ENCODE measurements around the gene ZNF236.

DNA sequence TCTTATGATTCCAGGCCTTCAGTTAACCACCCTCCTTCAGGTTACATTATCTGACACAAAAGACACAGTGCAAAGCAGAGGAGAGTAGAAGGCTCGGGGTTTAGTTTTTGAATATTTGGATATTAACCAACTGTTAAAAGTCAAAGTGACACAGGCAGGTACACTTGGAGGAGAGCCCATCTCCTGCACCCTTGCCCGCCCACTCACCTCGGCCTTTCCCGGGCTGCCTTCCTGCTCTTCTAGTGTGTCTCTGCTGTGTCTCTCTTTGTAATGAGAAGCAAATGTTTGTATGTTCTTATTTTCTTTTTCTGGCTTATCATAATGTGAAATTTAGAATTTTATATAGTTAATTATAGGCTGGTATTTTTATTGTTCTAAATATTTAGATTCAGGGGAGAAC is 35.1 kb downstream of the ZNF236 start:
- TF ChIP-seq JUN (IDR thresholded peaks at IDR 0.05; ENCODE audit: borderline replicate concordance, insufficient read depth, insufficient read length, low read depth) (no peak), POLR2AphosphoS5 (IDR thresholded peaks at IDR 0.05; ENCODE audit: insufficient read depth, low read depth, low read length) (no peak), EZH2 (IDR thresholded peaks at IDR 0.05; ENCODE audit: borderline replicate concordance, low read depth, low read length, severe bottlenecking) (no peak), POLR2A (IDR thresholded peaks at IDR 0.05; ENCODE audit: low read depth, low read length) (no peak), GATA2 (IDR thresholded peaks at IDR 0.05; ENCODE audit: insufficient read depth, insufficient read length, low read depth, low read length) (no peak)
- TF ChIP-seq, protein P1, sequence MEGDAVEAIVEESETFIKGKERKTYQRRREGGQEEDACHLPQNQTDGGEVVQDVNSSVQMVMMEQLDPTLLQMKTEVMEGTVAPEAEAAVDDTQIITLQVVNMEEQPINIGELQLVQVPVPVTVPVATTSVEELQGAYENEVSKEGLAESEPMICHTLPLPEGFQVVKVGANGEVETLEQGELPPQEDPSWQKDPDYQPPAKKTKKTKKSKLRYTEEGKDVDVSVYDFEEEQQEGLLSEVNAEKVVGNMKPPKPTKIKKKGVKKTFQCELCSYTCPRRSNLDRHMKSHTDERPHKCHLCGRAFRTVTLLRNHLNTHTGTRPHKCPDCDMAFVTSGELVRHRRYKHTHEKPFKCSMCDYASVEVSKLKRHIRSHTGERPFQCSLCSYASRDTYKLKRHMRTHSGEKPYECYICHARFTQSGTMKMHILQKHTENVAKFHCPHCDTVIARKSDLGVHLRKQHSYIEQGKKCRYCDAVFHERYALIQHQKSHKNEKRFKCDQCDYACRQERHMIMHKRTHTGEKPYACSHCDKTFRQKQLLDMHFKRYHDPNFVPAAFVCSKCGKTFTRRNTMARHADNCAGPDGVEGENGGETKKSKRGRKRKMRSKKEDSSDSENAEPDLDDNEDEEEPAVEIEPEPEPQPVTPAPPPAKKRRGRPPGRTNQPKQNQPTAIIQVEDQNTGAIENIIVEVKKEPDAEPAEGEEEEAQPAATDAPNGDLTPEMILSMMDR (IDR thresholded peaks at IDR 0.05; ENCODE audit: extremely low read depth in 1 of 2, insufficient read depth in 1 of 2, low read depth in 1 of 2, low read length in 2 of 2), result no peak

Measured in endothelial cell of umbilical vein (primary cell).